MG63 (cell line): ENCODE data around the gene CRYGN. TPM values are rescaled to one million over a fixed set of nuclear protein-coding genes. Genes with fewer than 3 reads are reported as not detected.

Source experiments
- DNase-seq: peaks from one replicate; pipeline ENCODE4 v3.0.0-alpha.2; 2020
- H3K27me3 ChIP-seq: fragments of 250-450 bp; sonication (Bioruptor Pico); 2 replicates; pipeline ENCODE4 v1.5.1; 2020; ENCODE audit warnings: mild to moderate bottlenecking, moderate library complexity
- H3K36me3 ChIP-seq: fragments of 250-450 bp; sonication (Bioruptor Pico); 2 replicates; pipeline ENCODE4 v1.5.1; 2020; ENCODE audit warnings: mild to moderate bottlenecking, moderate library complexity
- H3K4me3 ChIP-seq: fragments of 250-450 bp; sonication (Bioruptor Pico); 2 replicates; pipeline ENCODE4 v1.5.1; 2020; ENCODE audit warnings: mild to moderate bottlenecking, moderate library complexity
- H3K9me3 ChIP-seq: fragments of 250-450 bp; sonication (Bioruptor Pico); 2 replicates; pipeline ENCODE4 v1.5.1; 2020; ENCODE audit warnings: mild to moderate bottlenecking, moderate library complexity
- total RNA-seq: library from RNA; depleted of rRNA; stranded (reverse); fragments of >200 nt; shearing (Covaris generic); gene quantifications from 2 replicates; pipeline ENCODE4 v1.2.3, GENCODE V29; 2014; ENCODE audit warnings: low replicate concordance

The CRYGN gene
- total RNA-seq, 1 experiment from 2014 or later: not detected

DNA sequence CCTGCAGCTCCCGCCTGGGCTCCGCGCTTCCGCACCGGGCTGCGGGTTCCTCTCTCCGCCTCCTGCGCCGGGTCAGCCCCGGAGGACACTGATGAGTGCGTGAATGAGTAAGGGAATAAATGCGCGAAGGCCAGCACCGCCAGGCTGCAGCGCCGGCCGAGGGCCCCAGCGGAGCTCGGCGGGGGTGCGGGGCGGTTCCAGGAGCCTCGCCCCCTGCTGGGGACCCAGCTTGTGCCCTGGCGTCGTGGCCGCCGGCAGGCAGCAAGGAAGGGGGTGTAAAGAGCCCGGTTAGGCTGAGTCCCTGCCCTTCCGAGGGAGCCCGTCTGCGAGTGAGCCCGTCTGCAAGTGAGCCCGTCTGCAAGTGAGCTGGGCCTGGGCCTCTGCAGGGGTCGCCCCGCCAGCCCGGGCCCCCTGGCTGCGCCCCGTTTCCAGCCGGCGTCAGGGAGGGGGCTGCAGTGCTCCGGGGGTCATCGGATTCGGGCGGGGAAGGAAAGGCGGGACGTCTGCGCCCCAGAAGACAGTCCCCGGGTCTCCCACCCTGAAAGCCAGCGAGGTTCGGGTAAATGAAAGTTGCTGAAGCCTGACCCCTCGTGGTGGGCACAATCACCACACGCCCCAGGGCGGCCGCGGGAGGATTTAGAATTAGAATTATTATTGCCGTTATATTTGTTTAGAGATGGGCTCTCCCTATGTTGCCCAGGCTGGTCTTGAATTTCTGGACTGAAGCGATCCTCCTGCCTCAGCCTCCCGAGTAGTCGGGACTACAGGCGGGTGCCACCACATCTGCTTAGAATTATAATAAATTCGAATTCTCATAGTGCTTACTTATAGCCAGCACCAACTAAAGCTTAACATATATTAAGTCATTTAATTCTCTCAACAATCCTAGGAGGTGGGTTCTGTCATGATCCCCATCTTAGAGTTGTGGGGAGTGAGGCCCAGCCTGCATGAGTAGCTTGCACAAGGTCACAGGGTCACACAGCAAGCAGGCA lies 8.6 kb upstream of the CRYGN start:
- Histone ChIP-seq H3K9me3 (no peaks in the 10 kb centered on the region), H3K27me3 (no peaks in the 10 kb centered on the region), H3K36me3 (no peaks in the 10 kb centered on the region), H3K4me3 (peak overlapping the region; percentile 42)
- peak; percentile 36 for DNase-seq

- DNase-seq: no peak
- Histone ChIP-seq H3K4me3 (no peak overlapping the region), H3K9me3 (no peaks in the 10 kb centered on the region), H3K36me3 (no peaks in the 10 kb centered on the region), H3K27me3 (no peaks in the 10 kb centered on the region)
Observed at GRCh38 chr7:151447901-151448260, 7.9 kb upstream of the CRYGN start.

DNA sequence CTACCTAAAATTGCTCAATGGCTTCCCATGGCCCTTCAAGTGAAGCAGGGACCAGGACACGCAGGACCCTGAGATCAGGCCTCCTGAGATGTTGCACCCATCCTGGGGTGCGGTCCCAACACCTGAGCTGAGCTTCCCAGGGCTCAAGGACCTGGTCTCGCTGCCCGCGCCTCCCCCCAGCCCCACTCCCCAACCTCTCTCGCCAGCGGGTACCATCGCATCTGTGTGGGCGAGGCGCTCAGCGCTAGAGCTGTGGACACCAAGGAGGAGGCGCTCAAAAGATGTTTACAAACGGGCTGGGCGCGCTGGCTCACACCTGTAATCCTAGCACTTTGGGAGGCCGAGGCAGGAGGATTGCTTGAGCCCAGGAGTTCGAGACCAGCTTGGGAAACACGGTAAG lies 7.4 kb upstream of the CRYGN start:
- no peak overlapping the region for H3K4me3 ChIP-seq

GRCh38 chr7:151446412-151446811 lies 6.5 kb upstream of the CRYGN start:
- no peak overlapping the region for H3K4me3 ChIP-seq
- no peak for DNase-seq
- no peaks in the 10 kb centered on the region for H3K9me3 ChIP-seq
- no peaks in the 10 kb centered on the region for H3K36me3 ChIP-seq
- no peaks in the 10 kb centered on the region for H3K27me3 ChIP-seq

More for the DNA sequence above, 7.4 kb upstream of the CRYGN start:
- H3K9me3 ChIP-seq: no peaks in the 10 kb centered on the region
- H3K27me3 ChIP-seq: no peaks in the 10 kb centered on the region
- no peaks in the 10 kb centered on the region for H3K36me3 ChIP-seq
- no peak for DNase-seq

GRCh38 chr7:151444632-151445031 lies 4.7 kb upstream of the CRYGN start:
- no peaks in the 10 kb centered on the region for H3K36me3 ChIP-seq
- DNase-seq: no peak
- H3K27me3 ChIP-seq: no peaks in the 10 kb centered on the region
- no peak overlapping the region for H3K4me3 ChIP-seq
- H3K9me3 ChIP-seq: no peaks in the 10 kb centered on the region

- Histone ChIP-seq H3K9me3 (no peaks in the 10 kb centered on the region), H3K27me3 (no peaks in the 10 kb centered on the region), H3K36me3 (no peaks in the 10 kb centered on the region), H3K4me3 (no peak overlapping the region)
- no peak for DNase-seq
Observed at GRCh38 chr7:151442776-151443496, 3.0 kb upstream of the CRYGN start.

DNA sequence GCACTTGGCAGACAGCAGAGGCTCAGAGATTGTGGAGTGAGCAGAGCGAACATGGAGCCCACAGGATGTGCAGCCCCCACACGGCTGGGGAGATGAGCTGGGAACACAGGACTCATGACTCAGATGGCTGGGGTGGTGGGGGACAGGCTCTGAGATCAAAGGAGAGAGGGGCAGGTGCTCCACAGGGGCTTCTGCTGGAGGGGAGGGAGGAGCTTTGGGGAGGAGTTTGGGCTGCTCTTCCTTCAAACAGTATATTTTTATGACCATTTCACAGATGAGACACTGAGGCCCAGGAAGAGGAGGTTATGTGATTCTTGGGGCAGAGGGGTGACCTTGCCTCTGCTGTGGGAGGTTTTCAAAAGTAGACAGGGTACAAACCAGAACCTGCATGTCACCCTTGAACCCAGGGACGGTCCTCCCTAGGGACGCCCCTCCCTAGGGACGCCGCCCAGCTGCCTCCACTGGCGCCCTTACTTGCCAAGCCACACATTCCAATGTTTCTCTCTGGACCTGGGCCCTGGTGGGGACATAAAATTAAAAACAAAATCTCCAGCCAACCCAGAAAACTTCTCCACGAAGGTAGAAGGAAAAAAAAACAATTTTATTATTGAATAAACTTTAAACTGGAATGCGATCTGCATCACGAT lies 981 bp upstream of the CRYGN start:
- H3K36me3 ChIP-seq: no peaks in the 10 kb centered on the region
- H3K27me3 ChIP-seq: no peaks in the 10 kb centered on the region
- no peak overlapping the region for H3K4me3 ChIP-seq
- no peaks in the 10 kb centered on the region for H3K9me3 ChIP-seq
- no peak for DNase-seq

- no peaks in the 10 kb centered on the region for H3K27me3 ChIP-seq
- H3K9me3 ChIP-seq: no peaks in the 10 kb centered on the region
- DNase-seq: no peak
- no peaks in the 10 kb centered on the region for H3K36me3 ChIP-seq
- H3K4me3 ChIP-seq: no peak overlapping the region
Observed at GRCh38 chr7:151438864-151439601, 908 bp downstream of the CRYGN start.

DNA sequence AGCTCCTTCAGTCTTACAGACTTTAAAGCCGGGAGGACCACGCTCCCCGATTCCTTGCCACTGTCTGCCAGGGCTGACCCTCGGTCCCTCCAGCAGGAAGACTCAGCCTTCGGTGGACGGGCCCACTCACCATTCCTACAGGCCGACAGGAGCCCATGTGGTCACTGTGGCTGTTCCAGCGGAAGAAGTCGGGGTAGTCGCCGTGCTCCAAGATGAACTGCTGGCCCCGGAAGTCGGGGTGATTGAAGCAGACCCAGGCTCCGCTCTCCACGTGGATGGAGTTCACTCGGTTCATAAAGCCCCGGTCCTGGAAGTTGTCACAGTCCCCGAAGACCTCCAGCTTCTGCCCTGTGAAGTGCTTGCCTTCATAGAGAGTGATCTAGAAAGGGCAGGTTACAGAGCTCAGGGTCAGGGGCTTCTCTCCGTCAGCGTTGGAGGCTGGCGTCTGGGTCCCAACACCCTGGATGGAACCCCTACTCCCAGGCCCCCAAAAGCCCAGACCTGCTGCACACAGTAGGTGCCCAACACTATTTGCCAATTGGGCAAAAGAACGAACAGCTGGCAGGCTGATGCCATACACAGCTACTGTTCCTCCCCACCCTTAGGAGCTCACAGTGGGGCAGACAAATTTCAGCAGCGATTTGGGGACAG lies 1.9 kb downstream of the CRYGN start:
- H3K4me3 ChIP-seq: no peak overlapping the region
- DNase-seq: no peak
- no peaks in the 10 kb centered on the region for H3K36me3 ChIP-seq
- no peaks in the 10 kb centered on the region for H3K9me3 ChIP-seq
- H3K27me3 ChIP-seq: no peaks in the 10 kb centered on the region

- H3K27me3 ChIP-seq: no peaks in the 10 kb centered on the region
- H3K36me3 ChIP-seq: no peaks in the 10 kb centered on the region
- no peaks in the 10 kb centered on the region for H3K9me3 ChIP-seq
- no peak for DNase-seq
- H3K4me3 ChIP-seq: no peak overlapping the region
Observed at GRCh38 chr7:151437159-151437553, 2.8 kb downstream of the CRYGN start.

DNA sequence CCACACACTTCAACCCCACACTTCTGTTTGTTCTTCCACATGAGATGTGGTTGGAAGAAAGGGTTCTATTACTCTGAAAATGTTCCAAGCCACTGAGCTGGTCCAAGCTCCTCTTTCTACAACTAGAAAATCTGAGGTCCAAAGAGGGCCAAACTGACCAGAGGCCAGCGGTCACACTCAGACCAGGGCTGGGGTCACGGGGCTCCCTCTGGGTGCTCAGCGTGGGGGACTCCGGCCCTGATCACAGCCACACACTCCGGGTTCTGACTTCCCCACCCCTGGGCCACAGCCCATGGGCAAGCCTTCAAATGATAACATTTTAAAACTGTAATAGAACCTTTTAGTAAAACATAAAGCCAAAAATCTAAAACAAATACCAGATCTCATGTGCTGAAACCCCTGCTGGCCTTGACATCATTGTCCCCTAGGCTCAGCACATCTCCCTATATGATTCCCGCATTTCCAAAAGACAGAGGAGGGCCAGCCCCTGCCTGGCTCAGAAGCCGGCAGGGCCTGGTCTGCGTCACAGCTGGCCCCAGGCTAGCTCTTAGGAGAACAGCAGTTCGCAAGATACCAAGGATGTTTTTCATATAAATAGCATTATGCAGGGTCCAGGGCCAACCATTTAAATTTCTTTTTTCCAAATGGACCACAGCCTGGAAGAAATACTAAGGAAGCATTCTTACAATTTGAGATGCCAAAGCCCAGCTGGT lies 3.3 kb downstream of the CRYGN start:
- no peak for DNase-seq
- Histone ChIP-seq H3K9me3 (no peaks in the 10 kb centered on the region), H3K36me3 (no peaks in the 10 kb centered on the region), H3K27me3 (no peaks in the 10 kb centered on the region), H3K4me3 (no peak overlapping the region)

DNA sequence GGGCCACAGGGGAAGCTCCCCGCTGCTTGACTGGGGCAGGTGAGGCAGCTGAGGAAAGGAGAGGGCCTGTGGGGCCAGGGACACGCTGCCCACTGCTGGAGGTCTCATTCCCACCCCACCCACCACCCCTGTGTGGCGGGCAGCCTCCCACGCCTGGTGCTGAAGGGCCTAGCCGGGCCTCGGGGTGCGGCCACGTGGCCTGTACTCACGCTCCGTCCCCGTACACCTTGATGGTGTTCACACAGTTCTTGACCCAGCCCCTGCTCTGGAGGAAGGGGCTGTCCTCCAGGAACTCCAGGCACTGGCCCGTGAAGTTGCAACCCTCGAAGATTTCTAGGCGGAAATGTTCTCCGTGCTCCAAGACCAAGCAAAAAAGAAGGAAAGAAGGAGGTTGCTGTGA lies 4.0 kb downstream of the CRYGN start:
- no peaks in the 10 kb centered on the region for H3K9me3 ChIP-seq
- no peak for DNase-seq
- no peaks in the 10 kb centered on the region for H3K36me3 ChIP-seq
- no peak overlapping the region for H3K4me3 ChIP-seq
- H3K27me3 ChIP-seq: no peaks in the 10 kb centered on the region

- Histone ChIP-seq H3K27me3 (no peaks in the 10 kb centered on the region), H3K4me3 (no peak overlapping the region), H3K9me3 (no peaks in the 10 kb centered on the region), H3K36me3 (no peaks in the 10 kb centered on the region)
- no peak for DNase-seq
Observed at GRCh38 chr7:151435103-151435916, 4.6 kb downstream of the CRYGN start.

GRCh38 chr7:151434549-151434948 lies 5.4 kb downstream of the CRYGN start:
- no peak for DNase-seq
- H3K36me3 ChIP-seq: no peaks in the 10 kb centered on the region
- no peaks in the 10 kb centered on the region for H3K27me3 ChIP-seq
- no peak overlapping the region for H3K4me3 ChIP-seq
- no peaks in the 10 kb centered on the region for H3K9me3 ChIP-seq
